Raji (cell line): ENCODE measurements around the gene THADA.

Experiments used
- POLR2A ChIP-seq: IDR thresholded peaks from 2 replicates; pipeline ENCODE4 v1.6.1; 2011; ENCODE audit warnings: low read depth, low read length, control low read depth; ENCODE audit not compliant: insufficient read depth

THADA gene

GRCh38 chr2:43217228-43218154 lies 378.3 kb downstream of the THADA start:
- no peak for TF ChIP-seq POLR2A

DNA sequence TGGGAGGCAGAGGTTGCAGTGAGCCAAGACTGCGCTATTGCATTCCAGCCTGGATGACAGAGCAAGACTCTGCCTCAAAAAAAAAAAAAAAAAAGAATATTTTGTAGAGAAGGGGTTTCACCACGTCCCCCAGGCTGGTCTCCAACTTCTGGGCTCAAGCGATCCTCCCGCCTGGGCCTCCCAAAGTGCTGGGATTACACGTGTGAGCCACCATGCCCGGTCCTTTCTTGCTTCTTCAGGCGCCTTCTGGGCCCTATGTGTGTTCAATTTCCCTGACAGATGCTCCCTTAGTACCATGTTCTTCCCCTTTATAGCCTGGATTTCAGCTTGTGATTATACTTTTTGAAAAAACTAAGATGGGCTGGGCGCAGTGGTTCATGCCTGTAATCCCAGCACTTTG lies 379.2 kb downstream of the THADA start:
- no peak for TF ChIP-seq POLR2A

GRCh38 chr2:43215673-43216255 lies 380.1 kb downstream of the THADA start:
- no peak for TF ChIP-seq POLR2A

DNA sequence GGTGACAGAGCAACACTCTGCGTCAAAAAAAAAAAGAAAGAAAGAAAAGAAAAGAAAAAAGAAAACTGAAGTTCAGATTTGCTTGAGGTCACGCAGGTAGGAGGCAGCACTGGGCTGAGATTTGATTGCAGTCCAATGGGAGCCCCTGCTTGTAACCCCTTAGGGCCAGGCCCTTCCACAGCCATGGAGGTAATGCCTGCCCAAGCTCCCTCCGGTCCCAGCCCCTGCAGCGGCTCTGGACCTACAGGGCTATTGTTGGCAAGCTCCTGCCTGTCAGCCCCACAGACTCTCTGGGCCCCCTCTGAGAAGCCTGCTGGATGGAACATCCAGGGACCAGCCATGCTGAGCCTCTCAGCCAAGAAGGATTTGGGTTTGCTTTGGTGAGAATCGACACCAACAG lies 381.6 kb downstream of the THADA start:
- TF ChIP-seq POLR2A = no peak

- no peak for TF ChIP-seq POLR2A
Measured at GRCh38 chr2:43212931-43213330, 382.9 kb downstream of the THADA start.

- TF ChIP-seq POLR2A = no peak
Measured at GRCh38 chr2:43212216-43212835, 383.5 kb downstream of the THADA start.

DNA sequence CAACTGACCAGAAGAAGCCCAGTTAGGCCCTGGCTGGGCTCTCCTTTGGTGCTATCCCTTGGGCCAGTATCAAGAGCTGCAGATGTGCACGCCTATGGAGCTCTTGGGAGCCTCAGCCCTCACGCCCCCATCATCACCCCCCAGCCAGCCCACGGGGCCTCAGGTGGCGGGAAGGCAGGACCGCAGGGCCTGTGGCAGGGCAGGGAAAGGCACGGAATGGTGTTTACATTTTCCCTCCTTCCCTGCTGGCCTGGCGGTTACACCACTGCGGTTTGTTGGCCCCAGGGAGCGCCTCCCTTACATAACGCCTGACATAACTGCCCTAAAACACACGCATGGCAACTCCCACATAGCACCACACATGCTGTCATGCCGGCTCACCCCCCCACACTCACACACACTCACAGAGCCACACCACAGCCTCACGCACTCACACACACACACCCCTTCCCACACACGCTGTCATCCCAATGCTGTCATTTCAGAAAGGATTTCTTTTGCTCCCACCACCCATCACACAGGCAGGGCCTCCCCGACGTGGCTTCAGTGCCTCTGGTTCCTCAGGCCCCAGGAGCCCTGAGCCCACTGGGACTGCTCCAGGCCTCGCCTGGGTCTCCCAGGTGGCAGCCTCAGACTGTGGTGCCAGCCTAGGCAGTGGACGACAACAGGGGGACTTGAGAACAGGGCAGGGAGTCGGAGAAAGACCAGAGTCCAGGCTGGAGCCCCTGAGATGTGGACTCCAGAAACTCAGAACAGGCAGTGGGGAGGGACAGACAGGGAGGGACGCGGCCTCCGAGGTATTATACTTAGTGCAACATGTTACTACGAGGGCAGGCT lies 385.2 kb downstream of the THADA start:
- TF ChIP-seq POLR2A = no peak

DNA sequence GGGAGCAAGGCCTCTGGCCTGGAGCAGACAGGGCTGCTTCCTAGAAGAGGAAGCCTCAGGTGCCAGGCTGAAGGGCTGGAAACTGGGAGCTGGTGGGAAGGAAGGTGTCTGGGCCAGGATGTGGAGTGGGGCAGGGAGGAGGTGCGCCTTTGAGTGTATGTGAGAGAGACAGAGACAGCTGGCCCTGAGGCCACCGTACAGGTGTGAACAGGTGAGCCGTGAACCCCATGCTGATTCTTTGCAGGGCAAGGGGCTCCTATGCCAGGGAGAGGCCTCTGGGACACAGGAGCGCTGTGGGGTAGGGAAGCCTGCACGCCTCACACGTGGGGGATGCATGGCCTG lies 385.7 kb downstream of the THADA start:
- no peak for TF ChIP-seq POLR2A

DNA sequence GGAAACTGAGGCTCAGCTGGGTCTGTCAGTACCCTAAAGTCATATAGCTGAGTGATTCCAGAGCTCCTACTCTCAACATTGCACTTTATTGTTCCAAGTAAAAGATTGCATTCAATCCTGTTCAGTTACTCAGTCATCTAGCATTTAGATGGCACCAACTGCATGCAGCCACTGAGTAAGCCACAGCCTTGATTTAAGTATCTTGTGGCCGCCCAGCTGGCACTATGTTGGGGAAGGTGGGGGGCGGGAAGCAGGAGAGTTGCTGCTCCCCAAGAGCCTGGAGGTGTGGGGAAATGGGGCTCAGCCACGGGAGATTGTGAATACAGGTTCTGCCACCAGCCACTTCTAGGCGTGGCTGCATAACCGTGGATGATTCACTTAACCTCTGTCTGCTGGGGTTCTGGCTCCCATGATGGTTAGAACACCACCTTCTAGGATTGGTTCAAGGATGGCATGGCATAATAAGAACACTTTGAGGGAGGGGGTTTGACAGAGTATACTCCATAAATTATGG lies 386.6 kb downstream of the THADA start:
- TF ChIP-seq POLR2A = no peak

GRCh38 chr2:43207553-43208300 lies 388.1 kb downstream of the THADA start:
- no peak for TF ChIP-seq POLR2A

- no peak for TF ChIP-seq POLR2A
Measured at GRCh38 chr2:43206602-43207001, 389.2 kb downstream of the THADA start.

DNA sequence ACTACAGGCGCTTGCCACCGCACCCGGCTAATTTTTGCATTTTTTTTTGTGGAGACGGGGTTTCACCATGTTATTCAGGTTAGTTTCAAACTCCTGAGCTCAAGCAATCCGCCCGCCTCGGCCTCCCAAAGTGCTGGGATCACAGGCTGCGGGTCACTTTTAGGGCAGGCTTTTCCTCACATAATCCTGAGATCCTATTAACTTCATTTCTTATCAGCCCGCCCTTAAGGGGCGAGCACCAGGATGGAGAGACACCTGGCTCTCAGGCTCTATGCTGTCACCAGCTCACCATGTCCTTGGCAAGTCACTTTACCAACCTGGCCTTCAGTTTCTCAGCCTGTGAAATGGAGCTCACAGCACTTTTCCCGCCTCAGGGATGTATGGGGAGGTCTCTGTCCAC lies 392.5 kb downstream of the THADA start:
- no peak for TF ChIP-seq POLR2A

DNA sequence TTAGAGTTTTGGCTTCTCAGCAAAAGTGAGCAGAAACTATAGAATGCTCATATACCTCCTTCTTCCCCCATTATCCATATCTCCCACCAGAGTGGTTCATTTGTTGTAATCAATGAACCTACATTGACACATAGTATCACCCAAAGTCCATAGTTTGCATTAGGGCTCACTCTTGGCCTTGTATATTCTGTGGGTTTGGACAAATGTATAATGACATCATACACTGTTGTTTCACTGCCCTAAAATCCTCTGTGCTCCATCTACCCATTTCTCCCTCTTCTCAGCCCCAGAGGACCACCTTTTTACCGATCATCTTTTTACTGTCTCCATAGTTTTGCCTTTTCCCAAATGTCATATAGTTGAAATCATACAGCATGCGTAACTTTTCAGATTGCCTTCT lies 393.5 kb downstream of the THADA start:
- TF ChIP-seq POLR2A = no peak

DNA sequence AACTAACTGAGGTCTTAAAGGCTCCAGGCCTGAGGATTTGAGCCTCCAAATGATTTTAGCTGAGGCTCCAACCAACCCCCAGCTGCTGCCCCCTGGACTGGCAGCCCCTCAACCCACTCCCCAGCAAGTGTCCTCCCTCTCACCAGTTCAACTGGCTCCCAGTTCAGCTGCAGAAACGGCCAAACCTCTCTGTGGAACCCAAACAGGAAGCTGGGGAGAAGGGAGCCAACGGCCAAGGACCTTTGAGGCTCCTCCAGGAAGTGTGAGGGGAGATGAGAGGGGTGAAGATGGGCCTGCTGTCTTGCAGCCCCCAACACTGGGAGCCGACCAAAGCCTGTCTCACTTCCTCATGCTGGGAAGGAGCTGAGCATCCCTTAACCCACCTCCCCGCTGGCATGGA lies 394.3 kb downstream of the THADA start:
- no peak for TF ChIP-seq POLR2A
